ENCODE results near the gene ASIP. TPM values are rescaled to one million over a fixed set of nuclear protein-coding genes. Genes with fewer than 3 reads are reported as not detected.
A peak's percentile ranks its signal among the peaks of the same experiment; 100 is the strongest.

ASIP gene
- total and polyA plus RNA-seq, 2 of the 13 experiments (the other 11 are each of a cell fraction or from before 2014, with no cell fraction given) = not detected

DNA sequence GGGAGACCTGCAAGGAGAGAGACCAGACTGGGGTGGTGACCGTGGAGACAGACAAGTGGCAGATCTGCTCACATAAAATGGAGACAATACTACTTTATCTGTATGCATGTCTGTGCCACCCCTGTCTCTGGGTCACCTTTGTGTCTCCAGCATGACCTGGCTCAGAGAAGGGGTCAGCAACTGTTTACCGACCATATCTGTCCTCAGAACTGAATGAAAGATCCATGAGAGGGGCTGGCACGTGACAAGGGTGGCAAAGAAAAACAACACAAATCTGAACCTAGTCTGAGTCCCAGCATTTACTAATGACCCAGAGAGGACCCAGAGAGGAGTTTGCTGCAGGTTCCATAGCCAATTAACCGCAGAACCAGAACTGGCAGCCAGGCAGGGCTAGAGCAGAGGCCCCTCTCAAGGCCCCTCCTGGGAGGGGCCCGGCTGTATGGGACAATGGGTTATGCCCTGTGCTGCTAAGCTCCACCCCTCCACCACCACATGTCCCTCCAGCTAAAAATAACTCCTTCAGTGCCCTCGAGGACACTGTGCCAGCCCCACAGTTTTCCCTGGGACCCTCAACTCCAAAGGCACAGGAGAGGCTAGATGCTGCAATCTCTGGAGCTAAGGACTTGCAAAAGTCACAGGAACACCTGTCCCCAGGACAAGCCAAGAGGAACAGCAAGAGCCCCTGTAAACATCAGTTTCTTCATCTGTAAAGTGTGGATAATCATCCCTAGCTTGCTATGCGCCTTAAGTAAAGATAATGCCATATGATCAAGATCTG, 59.8 kb downstream of the ASIP start (continued):
- TF ChIP-seq, protein P1, sequence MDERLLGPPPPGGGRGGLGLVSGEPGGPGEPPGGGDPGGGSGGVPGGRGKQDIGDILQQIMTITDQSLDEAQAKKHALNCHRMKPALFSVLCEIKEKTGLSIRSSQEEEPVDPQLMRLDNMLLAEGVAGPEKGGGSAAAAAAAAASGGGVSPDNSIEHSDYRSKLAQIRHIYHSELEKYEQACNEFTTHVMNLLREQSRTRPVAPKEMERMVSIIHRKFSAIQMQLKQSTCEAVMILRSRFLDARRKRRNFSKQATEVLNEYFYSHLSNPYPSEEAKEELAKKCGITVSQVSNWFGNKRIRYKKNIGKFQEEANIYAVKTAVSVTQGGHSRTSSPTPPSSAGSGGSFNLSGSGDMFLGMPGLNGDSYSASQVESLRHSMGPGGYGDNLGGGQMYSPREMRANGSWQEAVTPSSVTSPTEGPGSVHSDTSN (CRISPR knock-in tag; IDR thresholded peaks at IDR 0.05) = no peak
- TF ChIP-seq RBAK (CRISPR knock-in tag; IDR thresholded peaks at IDR 0.05) (no peak), ZNF331 (CRISPR knock-in tag; IDR thresholded peaks at IDR 0.05) (no peak), REPIN1 (CRISPR knock-in tag; IDR thresholded peaks at IDR 0.05; ENCODE audit: borderline replicate concordance, low read depth) (no peak), MATR3 (CRISPR knock-in tag; IDR thresholded peaks at IDR 0.05) (no peak), SMARCE1 (IDR thresholded peaks at IDR 0.05; ENCODE audit: borderline replicate concordance) (no peak), TGIF2 (CRISPR knock-in tag; IDR thresholded peaks at IDR 0.05) (peak; percentile 67), NR3C1 (CRISPR knock-in tag; IDR thresholded peaks at IDR 0.05) (no peak), ZNF607 (CRISPR knock-in tag; IDR thresholded peaks at IDR 0.05; ENCODE audit: borderline replicate concordance) (peak; percentile 48; the same call in 1 of the 2 replicates), SOX5 (CRISPR knock-in tag; IDR thresholded peaks at IDR 0.05; ENCODE audit: borderline replicate concordance) (peak; percentile 94), CAMTA2 (CRISPR knock-in tag; IDR thresholded peaks at IDR 0.05; ENCODE audit: borderline replicate concordance) (no peak), ZNF644 (CRISPR knock-in tag; IDR thresholded peaks at IDR 0.05; ENCODE audit: low read depth) (peak; percentile 82), MED1 (CRISPR knock-in tag; IDR thresholded peaks at IDR 0.05) (peak; percentile 65; the same call in 1 of the 2 replicates), ZBTB7A (CRISPR knock-in tag; IDR thresholded peaks at IDR 0.05) (no peak), RBFOX2 (IDR thresholded peaks at IDR 0.05; ENCODE audit: low read depth, low read length) (peak; percentile 29; the same call in 1 of the 2 replicates)
- TF ChIP-seq, protein P2, sequence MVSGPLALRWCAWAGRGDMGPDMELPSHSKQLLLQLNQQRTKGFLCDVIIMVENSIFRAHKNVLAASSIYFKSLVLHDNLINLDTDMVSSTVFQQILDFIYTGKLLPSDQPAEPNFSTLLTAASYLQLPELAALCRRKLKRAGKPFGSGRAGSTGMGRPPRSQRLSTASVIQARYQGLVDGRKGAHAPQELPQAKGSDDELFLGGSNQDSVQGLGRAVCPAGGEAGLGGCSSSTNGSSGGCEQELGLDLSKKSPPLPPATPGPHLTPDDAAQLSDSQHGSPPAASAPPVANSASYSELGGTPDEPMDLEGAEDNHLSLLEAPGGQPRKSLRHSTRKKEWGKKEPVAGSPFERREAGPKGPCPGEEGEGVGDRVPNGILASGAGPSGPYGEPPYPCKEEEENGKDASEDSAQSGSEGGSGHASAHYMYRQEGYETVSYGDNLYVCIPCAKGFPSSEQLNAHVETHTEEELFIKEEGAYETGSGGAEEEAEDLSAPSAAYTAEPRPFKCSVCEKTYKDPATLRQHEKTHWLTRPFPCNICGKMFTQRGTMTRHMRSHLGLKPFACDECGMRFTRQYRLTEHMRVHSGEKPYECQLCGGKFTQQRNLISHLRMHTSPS (CRISPR knock-in tag; IDR thresholded peaks at IDR 0.05; ENCODE audit: low read depth) = no peak; the same call in 1 of the 2 replicates
- TF ChIP-seq, protein P3, sequence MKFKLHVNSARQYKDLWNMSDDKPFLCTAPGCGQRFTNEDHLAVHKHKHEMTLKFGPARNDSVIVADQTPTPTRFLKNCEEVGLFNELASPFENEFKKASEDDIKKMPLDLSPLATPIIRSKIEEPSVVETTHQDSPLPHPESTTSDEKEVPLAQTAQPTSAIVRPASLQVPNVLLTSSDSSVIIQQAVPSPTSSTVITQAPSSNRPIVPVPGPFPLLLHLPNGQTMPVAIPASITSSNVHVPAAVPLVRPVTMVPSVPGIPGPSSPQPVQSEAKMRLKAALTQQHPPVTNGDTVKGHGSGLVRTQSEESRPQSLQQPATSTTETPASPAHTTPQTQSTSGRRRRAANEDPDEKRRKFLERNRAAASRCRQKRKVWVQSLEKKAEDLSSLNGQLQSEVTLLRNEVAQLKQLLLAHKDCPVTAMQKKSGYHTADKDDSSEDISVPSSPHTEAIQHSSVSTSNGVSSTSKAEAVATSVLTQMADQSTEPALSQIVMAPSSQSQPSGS (CRISPR knock-in tag; IDR thresholded peaks at IDR 0.05) = peak; percentile 24; the same call in 1 of the 2 replicates
- TF ChIP-seq, protein P4, sequence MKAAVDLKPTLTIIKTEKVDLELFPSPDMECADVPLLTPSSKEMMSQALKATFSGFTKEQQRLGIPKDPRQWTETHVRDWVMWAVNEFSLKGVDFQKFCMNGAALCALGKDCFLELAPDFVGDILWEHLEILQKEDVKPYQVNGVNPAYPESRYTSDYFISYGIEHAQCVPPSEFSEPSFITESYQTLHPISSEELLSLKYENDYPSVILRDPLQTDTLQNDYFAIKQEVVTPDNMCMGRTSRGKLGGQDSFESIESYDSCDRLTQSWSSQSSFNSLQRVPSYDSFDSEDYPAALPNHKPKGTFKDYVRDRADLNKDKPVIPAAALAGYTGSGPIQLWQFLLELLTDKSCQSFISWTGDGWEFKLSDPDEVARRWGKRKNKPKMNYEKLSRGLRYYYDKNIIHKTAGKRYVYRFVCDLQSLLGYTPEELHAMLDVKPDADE (CRISPR knock-in tag; IDR thresholded peaks at IDR 0.05) = no peak
- TF ChIP-seq, protein P5, sequence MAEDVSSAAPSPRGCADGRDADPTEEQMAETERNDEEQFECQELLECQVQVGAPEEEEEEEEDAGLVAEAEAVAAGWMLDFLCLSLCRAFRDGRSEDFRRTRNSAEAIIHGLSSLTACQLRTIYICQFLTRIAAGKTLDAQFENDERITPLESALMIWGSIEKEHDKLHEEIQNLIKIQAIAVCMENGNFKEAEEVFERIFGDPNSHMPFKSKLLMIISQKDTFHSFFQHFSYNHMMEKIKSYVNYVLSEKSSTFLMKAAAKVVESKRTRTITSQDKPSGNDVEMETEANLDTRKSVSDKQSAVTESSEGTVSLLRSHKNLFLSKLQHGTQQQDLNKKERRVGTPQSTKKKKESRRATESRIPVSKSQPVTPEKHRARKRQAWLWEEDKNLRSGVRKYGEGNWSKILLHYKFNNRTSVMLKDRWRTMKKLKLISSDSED (CRISPR knock-in tag; IDR thresholded peaks at IDR 0.05) = peak; percentile 54; the same call in 1 of the 2 replicates
- TF ChIP-seq, protein P6, sequence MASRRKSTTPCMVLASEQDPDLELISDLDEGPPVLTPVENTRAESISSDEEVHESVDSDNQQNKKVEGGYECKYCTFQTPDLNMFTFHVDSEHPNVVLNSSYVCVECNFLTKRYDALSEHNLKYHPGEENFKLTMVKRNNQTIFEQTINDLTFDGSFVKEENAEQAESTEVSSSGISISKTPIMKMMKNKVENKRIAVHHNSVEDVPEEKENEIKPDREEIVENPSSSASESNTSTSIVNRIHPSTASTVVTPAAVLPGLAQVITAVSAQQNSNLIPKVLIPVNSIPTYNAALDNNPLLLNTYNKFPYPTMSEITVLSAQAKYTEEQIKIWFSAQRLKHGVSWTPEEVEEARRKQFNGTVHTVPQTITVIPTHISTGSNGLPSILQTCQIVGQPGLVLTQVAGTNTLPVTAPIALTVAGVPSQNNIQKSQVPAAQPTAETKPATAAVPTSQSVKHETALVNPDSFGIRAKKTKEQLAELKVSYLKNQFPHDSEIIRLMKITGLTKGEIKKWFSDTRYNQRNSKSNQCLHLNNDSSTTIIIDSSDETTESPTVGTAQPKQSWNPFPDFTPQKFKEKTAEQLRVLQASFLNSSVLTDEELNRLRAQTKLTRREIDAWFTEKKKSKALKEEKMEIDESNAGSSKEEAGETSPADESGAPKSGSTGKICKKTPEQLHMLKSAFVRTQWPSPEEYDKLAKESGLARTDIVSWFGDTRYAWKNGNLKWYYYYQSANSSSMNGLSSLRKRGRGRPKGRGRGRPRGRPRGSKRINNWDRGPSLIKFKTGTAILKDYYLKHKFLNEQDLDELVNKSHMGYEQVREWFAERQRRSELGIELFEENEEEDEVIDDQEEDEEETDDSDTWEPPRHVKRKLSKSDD (CRISPR knock-in tag; IDR thresholded peaks at IDR 0.05; ENCODE audit: low read depth) = no peak

Data from HepG2 (cell line).